ENCODE measurements around the gene LCNL1. TPM values are rescaled to one million over a fixed set of nuclear protein-coding genes. Genes with fewer than 3 reads are reported as not detected.

LCNL1 gene
- total and polyA plus RNA-seq, 10 of the 15 experiments (the other 5 are each of a cell fraction or from before 2014, with no cell fraction given), result not detected

GRCh38 chr9:137030006-137030405 is 47.2 kb downstream of the LCNL1 start:
- no peak overlapping the region for H3K4me3 ChIP-seq
- no peak for TF ChIP-seq KAT2A (conservative IDR thresholded peaks at IDR 0.05; ENCODE audit: control insufficient read depth, low read depth, low read length)
- POLR2A ChIA-PET, result interaction anchor here (0.5 to 1.0 kb wide), 4 partner anchors 11 to 303 kb away, joined by 3 to 5 read pairs (median 4); partner anchors contain the start of gene PAXX
- RAD21 ChIA-PET (ENCODE audit: unreplicated experiment), result interaction anchor here (0.8 to 2.1 kb wide), 9 partner anchors 17 to 264 kb away, joined by 3 to 23 read pairs (median 4); partner anchors contain the start of gene TRAF2
- H3K27me3 ChIP-seq (replicated peaks in 1 of 2; ENCODE audit: control insufficient read depth in 2 of 2, insufficient read depth in 2 of 2, low read length in 1 of 2), result peaks cover 0 to 2% of the 10 kb centered on the region in 2 experiments; a peak in 2 of 4 replicates
- no peak overlapping the region for H3K27ac ChIP-seq (ENCODE audit: control insufficient read depth, insufficient read depth)
- FAIRE-seq (no peak), ATAC-seq (no peak), DNase-seq (ENCODE audit: low read depth, low spot score) (no peak)
- no TSS peak for BruUV-seq (replicated peaks)
- no peak overlapping the region for H2AFZ ChIP-seq (ENCODE audit: control insufficient read depth, low read depth, low read length)
- intact Hi-C loops (cut with micrococcal nuclease; ENCODE audit: unreplicated experiment) (no loop called here), in situ Hi-C loops (cut with MboI) (no loop called here)
- H3K4me1 ChIP-seq (ENCODE audit: control insufficient read depth, insufficient read depth, low read length), result peaks cover 48% of the 10 kb centered on the region
- no peaks in the 10 kb centered on the region for H3K79me2 ChIP-seq (ENCODE audit: control insufficient read depth, insufficient read depth, low read length)
- WGBS (ENCODE audit: insufficient coverage, insufficient replicate concordance, low lambda C conversion rate, missing lambda C conversion rate), result 5% methylated on average over 13 of the region's 15 CpGs
- peak overlapping the region; percentile 30; the same call in 1 of the 2 replicates for H3K4me2 ChIP-seq (ENCODE audit: control insufficient read depth, insufficient read depth)
- CTCF ChIA-PET, result interaction anchor here (0.6 to 4.7 kb wide), 43 partner anchors 9 to 303 kb away, joined by 3 to 65 read pairs (median 5); partner anchors contain the start of genes AJM1, C8G, CLIC3 and MAN1B1
- H3K9me3 ChIP-seq (replicated peaks; ENCODE audit: control insufficient read depth, insufficient read depth, low read length), result no peaks in the 10 kb centered on the region
- H3K36me3 ChIP-seq (ENCODE audit: control insufficient read depth in 2 of 2, insufficient read depth in 2 of 2, low read length in 1 of 2), result no peaks in the 10 kb centered on the region
- SMC1A ChIA-PET (ENCODE audit: uncharacterized antibody, unreplicated experiment), result interaction anchor here (0.8 to 2.1 kb wide), 4 partner anchors 38 to 82 kb away, joined by 3 to 14 read pairs (median 5); no protein-coding TSS in a partner anchor
- no peaks in the 10 kb centered on the region for H4K20me1 ChIP-seq (ENCODE audit: control insufficient read depth, insufficient read depth)
- no peak overlapping the region for H3K9ac ChIP-seq (ENCODE audit: control insufficient read depth, insufficient read depth, low read length)

DNA sequence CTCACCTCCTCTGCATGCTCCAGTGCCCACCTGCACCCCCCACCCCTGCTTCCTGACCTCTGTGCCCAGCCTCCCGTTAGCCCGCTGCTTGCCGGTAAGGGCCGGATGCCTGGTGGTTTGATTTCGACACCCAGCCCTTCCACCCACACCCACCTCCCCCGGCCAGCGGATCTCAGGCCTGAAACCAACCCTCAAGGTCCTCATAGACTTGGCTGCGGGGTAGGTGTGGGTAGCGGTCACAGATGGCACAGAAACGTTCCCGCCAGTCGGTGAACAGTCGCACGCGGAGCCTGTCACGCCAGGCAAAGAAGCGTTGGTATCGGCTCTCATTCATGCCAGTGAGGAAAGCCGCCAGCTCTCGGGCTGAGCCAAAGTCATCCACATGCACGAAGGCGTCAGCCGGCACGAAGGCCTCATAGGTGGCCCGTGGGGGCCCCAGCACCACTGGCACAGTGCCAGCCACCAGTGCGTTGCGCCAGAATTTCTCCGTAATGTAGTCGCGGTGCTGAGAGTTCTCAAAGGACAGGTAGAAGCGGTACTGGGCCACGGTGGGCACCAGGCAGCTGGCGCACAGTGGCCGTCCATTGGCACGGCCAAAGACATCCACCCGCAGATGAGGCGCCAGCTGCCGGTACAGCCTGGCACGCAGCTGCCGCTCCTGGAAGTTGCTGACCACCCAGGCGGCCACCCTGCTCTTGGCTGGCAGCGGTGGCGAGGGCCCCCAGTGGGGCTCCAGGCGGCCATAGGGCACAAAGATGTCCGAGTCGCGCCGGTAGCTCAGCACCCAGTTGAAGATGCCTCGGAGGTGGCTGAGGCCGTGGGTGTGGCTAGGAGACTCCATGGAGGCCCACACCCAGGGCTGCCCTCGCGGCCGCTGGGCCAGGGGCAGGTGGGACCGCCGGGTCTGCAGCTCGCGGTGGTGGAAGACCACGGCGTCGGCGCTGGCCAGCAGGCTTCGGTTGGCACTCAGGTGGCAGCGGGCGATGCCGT is 48.0 kb downstream of the LCNL1 start:
- FAIRE-seq (no peak), DNase-seq (ENCODE audit: low read depth, low spot score) (peak; percentile 42), ATAC-seq (no peak)
- Histone ChIP-seq H3K4me1 (ENCODE audit: control insufficient read depth, insufficient read depth, low read length) (peaks cover 50% of the 10 kb centered on the region), H3K36me3 (ENCODE audit: control insufficient read depth in 2 of 2, insufficient read depth in 2 of 2, low read length in 1 of 2) (no peaks in the 10 kb centered on the region), H3K27ac (ENCODE audit: control insufficient read depth, insufficient read depth) (no peak overlapping the region), H3K9ac (ENCODE audit: control insufficient read depth, insufficient read depth, low read length) (no peak overlapping the region), H2AFZ (ENCODE audit: control insufficient read depth, low read depth, low read length) (no peak overlapping the region), H3K4me2 (ENCODE audit: control insufficient read depth, insufficient read depth) (peak overlapping the region; percentile 30; the same call in 1 of the 2 replicates), H3K4me3 (no peak overlapping the region), H3K27me3 (replicated peaks in 1 of 2; ENCODE audit: control insufficient read depth in 2 of 2, insufficient read depth in 2 of 2, low read length in 1 of 2) (peaks cover 0 to 2% of the 10 kb centered on the region in 2 experiments; a peak in 2 of 4 replicates), H3K9me3 (replicated peaks; ENCODE audit: control insufficient read depth, insufficient read depth, low read length) (no peaks in the 10 kb centered on the region), H3K79me2 (ENCODE audit: control insufficient read depth, insufficient read depth, low read length) (no peaks in the 10 kb centered on the region), H4K20me1 (ENCODE audit: control insufficient read depth, insufficient read depth) (no peaks in the 10 kb centered on the region)
- in situ Hi-C loops (cut with MboI) (no loop called here), intact Hi-C loops (cut with micrococcal nuclease; ENCODE audit: unreplicated experiment) (no loop called here)
- ChIA-PET RAD21 (ENCODE audit: unreplicated experiment) (interaction anchor here (0.5 to 2.1 kb wide), 4 partner anchors 37 to 264 kb away, joined by 3 to 15 read pairs (median 4); no protein-coding TSS in a partner anchor), CTCF (interaction anchor here (1.1 to 4.7 kb wide), 13 partner anchors 16 to 243 kb away, joined by 4 to 65 read pairs (median 7); partner anchors contain the start of genes AJM1, C8G, CLIC3 and PAXX), SMC1A (ENCODE audit: uncharacterized antibody, unreplicated experiment) (interaction anchor here (2.1 to 5.2 kb wide), 2 partner anchors 83 kb away, joined by 14 to 77 read pairs; no protein-coding TSS in a partner anchor), POLR2A (interaction anchor here (0.5 kb wide), 1 partner anchor 11 kb away, joined by 4 read pairs; no protein-coding TSS in a partner anchor)
- no peak for TF ChIP-seq ZNF384 (IDR thresholded peaks at IDR 0.05; ENCODE audit: borderline replicate concordance, low read depth, low read length)
- TF ChIP-seq NFYB (IDR thresholded peaks at IDR 0.05; ENCODE audit: insufficient read depth, low read depth, low read length), result no peak
- TF ChIP-seq ZZZ3 (IDR thresholded peaks at IDR 0.05; ENCODE audit: control insufficient read depth, insufficient read length, low read depth), result no peak
- TF ChIP-seq PML (IDR thresholded peaks at IDR 0.05; ENCODE audit: low read length), result no peak
- TF ChIP-seq EGR1 (IDR thresholded peaks at IDR 0.05; ENCODE audit: borderline replicate concordance in 1 of 2, low read depth in 2 of 2, low read length in 2 of 2), result peak in 1 of 2 experiments; percentile 61; a peak in 2 of 3 replicates
- no peak for TF ChIP-seq LARP7 (IDR thresholded peaks at IDR 0.05)
- TF ChIP-seq POLR2AphosphoS5 (IDR thresholded peaks at IDR 0.05; ENCODE audit: low read length), result no peak
- TF ChIP-seq RUNX3 (IDR thresholded peaks at IDR 0.05; ENCODE audit: low read length), result peak; percentile 55
- no peak for TF ChIP-seq IRF4 (IDR thresholded peaks at IDR 0.05; ENCODE audit: low read depth, low read length)
- no peak for TF ChIP-seq NR2C1 (IDR thresholded peaks at IDR 0.05)
- TF ChIP-seq, protein P1, sequence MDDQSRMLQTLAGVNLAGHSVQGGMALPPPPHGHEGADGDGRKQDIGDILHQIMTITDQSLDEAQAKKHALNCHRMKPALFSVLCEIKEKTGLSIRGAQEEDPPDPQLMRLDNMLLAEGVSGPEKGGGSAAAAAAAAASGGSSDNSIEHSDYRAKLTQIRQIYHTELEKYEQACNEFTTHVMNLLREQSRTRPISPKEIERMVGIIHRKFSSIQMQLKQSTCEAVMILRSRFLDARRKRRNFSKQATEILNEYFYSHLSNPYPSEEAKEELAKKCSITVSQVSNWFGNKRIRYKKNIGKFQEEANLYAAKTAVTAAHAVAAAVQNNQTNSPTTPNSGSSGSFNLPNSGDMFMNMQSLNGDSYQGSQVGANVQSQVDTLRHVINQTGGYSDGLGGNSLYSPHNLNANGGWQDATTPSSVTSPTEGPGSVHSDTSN (IDR thresholded peaks at IDR 0.05; ENCODE audit: insufficient replicate concordance, low read depth, low read length), result no peak
- 3% methylated on average over 65 of the region's 65 CpGs for WGBS (ENCODE audit: insufficient coverage, insufficient replicate concordance, low lambda C conversion rate, missing lambda C conversion rate)
- BruUV-seq (replicated peaks), result no TSS peak
